ENCODE data around the gene TNFRSF1B.
A peak's percentile ranks its signal among the peaks of the same experiment; 100 is the strongest.

TNFRSF1B gene

GRCh38 chr1:12230549-12231275, 63.9 kb downstream of the TNFRSF1B start:
- peaks cover 4% of the 10 kb centered on the region for H3K36me3 Mint-ChIP-seq (ENCODE audit: low read depth)
- H3K4me3 Mint-ChIP-seq: peak overlapping the region; percentile 88
- H3K4me1 Mint-ChIP-seq: peaks cover 4% of the 10 kb centered on the region
- H3K27me3 Mint-ChIP-seq (ENCODE audit: low read depth, poor library complexity): peaks cover 11% of the 10 kb centered on the region
- H3K9me3 Mint-ChIP-seq: no peaks in the 10 kb centered on the region
- peak; percentile 48 for DNase-seq
- no peak overlapping the region for H3K27ac Mint-ChIP-seq
- TF ChIP-seq CTCF (IDR thresholded peaks at IDR 0.05): no peak

- H3K4me1 Mint-ChIP-seq: peaks cover 4% of the 10 kb centered on the region
- H3K4me3 Mint-ChIP-seq: peak overlapping the region; percentile 88
- TF ChIP-seq CTCF (IDR thresholded peaks at IDR 0.05): no peak
- no peak for DNase-seq
- no peaks in the 10 kb centered on the region for H3K9me3 Mint-ChIP-seq
- H3K36me3 Mint-ChIP-seq (ENCODE audit: low read depth): peaks cover 4% of the 10 kb centered on the region
- H3K27ac Mint-ChIP-seq: no peak overlapping the region
- peaks cover 6% of the 10 kb centered on the region for H3K27me3 Mint-ChIP-seq (ENCODE audit: low read depth, poor library complexity)
Observed at GRCh38 chr1:12231276-12231595, 64.4 kb downstream of the TNFRSF1B start.

GRCh38 chr1:12232221-12232620, 65.4 kb downstream of the TNFRSF1B start:
- Mint-ChIP-seq H3K4me3 (peak overlapping the region; percentile 40), H3K27me3 (ENCODE audit: low read depth, poor library complexity) (peaks cover 5% of the 10 kb centered on the region), H3K4me1 (peaks cover 4% of the 10 kb centered on the region), H3K27ac (no peak overlapping the region), H3K9me3 (no peaks in the 10 kb centered on the region), H3K36me3 (ENCODE audit: low read depth) (peaks cover 11% of the 10 kb centered on the region)
- TF ChIP-seq CTCF (IDR thresholded peaks at IDR 0.05): no peak
- DNase-seq: no peak

GRCh38 chr1:12244078-12244477, 77.3 kb downstream of the TNFRSF1B start:
- Mint-ChIP-seq H3K27ac (peak overlapping the region; percentile 6), H3K9me3 (no peaks in the 10 kb centered on the region), H3K36me3 (ENCODE audit: low read depth) (peaks cover 39% of the 10 kb centered on the region), H3K4me3 (no peak overlapping the region), H3K27me3 (ENCODE audit: low read depth, poor library complexity) (no peaks in the 10 kb centered on the region), H3K4me1 (peaks cover 42% of the 10 kb centered on the region)
- TF ChIP-seq CTCF (IDR thresholded peaks at IDR 0.05): peak; percentile 34
- no peak for DNase-seq

GRCh38 chr1:12244585-12244984, 77.8 kb downstream of the TNFRSF1B start:
- peaks cover 39% of the 10 kb centered on the region for H3K4me1 Mint-ChIP-seq

More at GRCh38 chr1:12244585-12244984, 77.8 kb downstream of the TNFRSF1B start:
- peaks cover 42% of the 10 kb centered on the region for H3K36me3 Mint-ChIP-seq (ENCODE audit: low read depth)
- H3K9me3 Mint-ChIP-seq: no peaks in the 10 kb centered on the region
- H3K27ac Mint-ChIP-seq: no peak overlapping the region
- no peak for TF ChIP-seq CTCF (IDR thresholded peaks at IDR 0.05)
- DNase-seq: no peak
- no peaks in the 10 kb centered on the region for H3K27me3 Mint-ChIP-seq (ENCODE audit: low read depth, poor library complexity)
- no peak overlapping the region for H3K4me3 Mint-ChIP-seq
